SK-N-SH treated with all-trans-retinoic acid at 6 μM for 48 hours (cell line): ENCODE measurements around the gene RGS7.
"Not testable (repeated sequence)": the region's sequence is repeated elsewhere in the genome, so short reads cannot be mapped to it uniquely, and the experiment has no call there.

Source experiments
- ATAC-seq: fragments of 200-7000 bp; cut with Tn5 transposase; 3 replicates; pipeline ENCODE4 v1.9.1; 2020; ENCODE audit warnings: mild to moderate bottlenecking, moderate library complexity
- ARNTL ChIP-seq: fragments of 450-650 bp; formaldehyde crosslinking; IDR thresholded peaks from 2 replicates; pipeline ENCODE4 v1.5.0; 2020; ENCODE audit warnings: low read depth, mild to moderate bottlenecking, moderate library complexity, borderline replicate concordance
- BACH2 ChIP-seq: fragments of 250-450 bp; sonication (Bioruptor Pico); IDR thresholded peaks from 2 replicates; pipeline ENCODE4 v1.9.0; 2021; ENCODE audit warnings: mild to moderate bottlenecking, borderline replicate concordance
- CSDC2 ChIP-seq: fragments of 250-450 bp; sonication (Bioruptor Pico); IDR thresholded peaks from 2 replicates; pipeline ENCODE4 v1.5.0; 2020; ENCODE audit warnings: mild to moderate bottlenecking, moderate library complexity
- ISL1 ChIP-seq: fragments of 250-450 bp; sonication (Bioruptor Pico); IDR thresholded peaks from 2 replicates; pipeline ENCODE4 v2.1.2; 2022; ENCODE audit warnings: mild to moderate bottlenecking, moderate library complexity
- OSR1 ChIP-seq: fragments of 250-450 bp; sonication (Bioruptor Pico); IDR thresholded peaks from 2 replicates; pipeline ENCODE4 v1.8.0; 2022; ENCODE audit warnings: moderate library complexity, mild to moderate bottlenecking, inconsistent platforms
- PPARA ChIP-seq: fragments of 250-450 bp; sonication (Bioruptor Pico); IDR thresholded peaks from 2 replicates; pipeline ENCODE4 v1.5.0; 2020; ENCODE audit warnings: mild to moderate bottlenecking, borderline replicate concordance
- RARB ChIP-seq: fragments of 250-450 bp; sonication (Bioruptor Pico); IDR thresholded peaks from 2 replicates; pipeline ENCODE4 v1.8.0; 2021; ENCODE audit warnings: mild to moderate bottlenecking, moderate library complexity
- SNAI2 ChIP-seq: fragments of 250-450 bp; sonication (Bioruptor Pico); IDR thresholded peaks from 2 replicates; pipeline ENCODE4 v1.5.0; 2020; ENCODE audit warnings: mild to moderate bottlenecking, moderate library complexity
- TCF4 ChIP-seq: fragments of 250-450 bp; sonication (Bioruptor Pico); IDR thresholded peaks from 2 replicates; pipeline ENCODE4 v1.8.0; 2021; ENCODE audit warnings: mild to moderate bottlenecking, moderate library complexity, borderline replicate concordance
- ZC3H10 ChIP-seq: fragments of 250-450 bp; sonication (Bioruptor Pico); IDR thresholded peaks from 2 replicates; pipeline ENCODE4 v1.5.1; 2021; ENCODE audit warnings: mild to moderate bottlenecking, moderate library complexity
- ZFP30 ChIP-seq: fragments of 450-650 bp; formaldehyde crosslinking; IDR thresholded peaks from 2 replicates; pipeline ENCODE4 v1.5.0; 2022; ENCODE audit warnings: mild to moderate bottlenecking, moderate library complexity
- ZNF565 ChIP-seq: fragments of 450-650 bp; formaldehyde crosslinking; conservative IDR thresholded peaks from 2 replicates; pipeline ENCODE4 v1.5.0; 2020; ENCODE audit warnings: low read depth, mild to moderate bottlenecking, moderate library complexity
- ZNF70 ChIP-seq: fragments of 450-650 bp; formaldehyde crosslinking; IDR thresholded peaks from 2 replicates; pipeline ENCODE4 v1.5.0; 2020; ENCODE audit warnings: mild to moderate bottlenecking, moderate library complexity
- ZNF8 ChIP-seq: fragments of 450-650 bp; formaldehyde crosslinking; IDR thresholded peaks from 2 replicates; pipeline ENCODE4 v1.5.0; 2020; ENCODE audit warnings: mild to moderate bottlenecking, moderate library complexity
- TF ChIP-seq, protein P1 (sequence below): fragments of 250-450 bp; sonication (Bioruptor Pico); IDR thresholded peaks from 2 replicates; pipeline ENCODE4 v1.5.1; 2020; ENCODE audit warnings: low read depth, mild to moderate bottlenecking, moderate library complexity
- TF ChIP-seq, protein P2 (sequence below): fragments of 250-450 bp; sonication (Bioruptor Pico); IDR thresholded peaks from 2 replicates; pipeline ENCODE4 v1.5.1; 2021; ENCODE audit warnings: mild to moderate bottlenecking, moderate library complexity
- TF ChIP-seq, protein P3 (sequence below): fragments of 250-450 bp; sonication (Bioruptor Pico); IDR thresholded peaks from 2 replicates; pipeline ENCODE4 v1.8.0; 2020; ENCODE audit warnings: mild to moderate bottlenecking, moderate library complexity, borderline replicate concordance
- TF ChIP-seq, protein P4 (sequence below): fragments of 250-450 bp; sonication (Bioruptor Pico); IDR thresholded peaks from 2 replicates; pipeline ENCODE4 v1.8.0; 2021; ENCODE audit warnings: low read depth, mild to moderate bottlenecking, moderate library complexity, borderline replicate concordance

The RGS7 gene

DNA sequence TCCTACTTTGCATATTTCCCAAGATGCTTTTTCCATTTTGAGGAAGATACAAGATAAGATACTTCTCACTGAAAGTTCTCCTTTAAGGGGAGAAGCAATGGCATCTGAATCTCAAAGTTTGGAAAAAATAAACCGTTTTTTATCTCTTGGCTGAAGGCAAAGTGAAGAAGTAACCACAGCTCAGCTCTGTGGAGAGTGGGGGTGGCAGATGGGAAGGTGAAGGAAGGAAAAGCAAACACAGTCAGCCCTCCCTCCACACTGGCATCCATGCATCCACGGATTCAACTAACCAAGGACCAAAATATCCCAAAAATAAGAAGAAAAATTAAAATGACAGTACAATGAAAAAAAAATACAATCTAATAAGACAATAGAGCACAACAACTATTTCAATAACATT lies 211.1 kb downstream of the RGS7 start:
- no peak for ATAC-seq
- TF ChIP-seq ZNF8 (CRISPR knock-in tag) (no peak), ZNF565 (no peak), OSR1 (CRISPR knock-in tag) (no peak), BACH2 (no peak), RARB (CRISPR knock-in tag) (no peak), ARNTL (no peak), TCF4 (CRISPR knock-in tag) (no peak), ZC3H10 (no peak), ZNF70 (CRISPR knock-in tag) (no peak), SNAI2 (CRISPR knock-in tag) (no peak), ISL1 (no peak), ZFP30 (CRISPR knock-in tag) (no peak)
- TF ChIP-seq, protein P1, sequence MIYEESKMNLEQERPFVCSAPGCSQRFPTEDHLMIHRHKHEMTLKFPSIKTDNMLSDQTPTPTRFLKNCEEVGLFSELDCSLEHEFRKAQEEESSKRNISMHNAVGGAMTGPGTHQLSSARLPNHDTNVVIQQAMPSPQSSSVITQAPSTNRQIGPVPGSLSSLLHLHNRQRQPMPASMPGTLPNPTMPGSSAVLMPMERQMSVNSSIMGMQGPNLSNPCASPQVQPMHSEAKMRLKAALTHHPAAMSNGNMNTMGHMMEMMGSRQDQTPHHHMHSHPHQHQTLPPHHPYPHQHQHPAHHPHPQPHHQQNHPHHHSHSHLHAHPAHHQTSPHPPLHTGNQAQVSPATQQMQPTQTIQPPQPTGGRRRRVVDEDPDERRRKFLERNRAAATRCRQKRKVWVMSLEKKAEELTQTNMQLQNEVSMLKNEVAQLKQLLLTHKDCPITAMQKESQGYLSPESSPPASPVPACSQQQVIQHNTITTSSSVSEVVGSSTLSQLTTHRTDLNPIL, result no peak
- TF ChIP-seq, protein P2, sequence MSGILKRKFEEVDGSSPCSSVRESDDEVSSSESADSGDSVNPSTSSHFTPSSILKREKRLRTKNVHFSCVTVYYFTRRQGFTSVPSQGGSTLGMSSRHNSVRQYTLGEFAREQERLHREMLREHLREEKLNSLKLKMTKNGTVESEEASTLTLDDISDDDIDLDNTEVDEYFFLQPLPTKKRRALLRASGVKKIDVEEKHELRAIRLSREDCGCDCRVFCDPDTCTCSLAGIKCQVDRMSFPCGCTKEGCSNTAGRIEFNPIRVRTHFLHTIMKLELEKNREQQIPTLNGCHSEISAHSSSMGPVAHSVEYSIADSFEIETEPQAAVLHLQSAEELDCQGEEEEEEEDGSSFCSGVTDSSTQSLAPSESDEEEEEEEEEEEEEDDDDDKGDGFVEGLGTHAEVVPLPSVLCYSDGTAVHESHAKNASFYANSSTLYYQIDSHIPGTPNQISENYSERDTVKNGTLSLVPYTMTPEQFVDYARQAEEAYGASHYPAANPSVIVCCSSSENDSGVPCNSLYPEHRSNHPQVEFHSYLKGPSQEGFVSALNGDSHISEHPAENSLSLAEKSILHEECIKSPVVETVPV (CRISPR knock-in tag), result no peak
- TF ChIP-seq, protein P3, sequence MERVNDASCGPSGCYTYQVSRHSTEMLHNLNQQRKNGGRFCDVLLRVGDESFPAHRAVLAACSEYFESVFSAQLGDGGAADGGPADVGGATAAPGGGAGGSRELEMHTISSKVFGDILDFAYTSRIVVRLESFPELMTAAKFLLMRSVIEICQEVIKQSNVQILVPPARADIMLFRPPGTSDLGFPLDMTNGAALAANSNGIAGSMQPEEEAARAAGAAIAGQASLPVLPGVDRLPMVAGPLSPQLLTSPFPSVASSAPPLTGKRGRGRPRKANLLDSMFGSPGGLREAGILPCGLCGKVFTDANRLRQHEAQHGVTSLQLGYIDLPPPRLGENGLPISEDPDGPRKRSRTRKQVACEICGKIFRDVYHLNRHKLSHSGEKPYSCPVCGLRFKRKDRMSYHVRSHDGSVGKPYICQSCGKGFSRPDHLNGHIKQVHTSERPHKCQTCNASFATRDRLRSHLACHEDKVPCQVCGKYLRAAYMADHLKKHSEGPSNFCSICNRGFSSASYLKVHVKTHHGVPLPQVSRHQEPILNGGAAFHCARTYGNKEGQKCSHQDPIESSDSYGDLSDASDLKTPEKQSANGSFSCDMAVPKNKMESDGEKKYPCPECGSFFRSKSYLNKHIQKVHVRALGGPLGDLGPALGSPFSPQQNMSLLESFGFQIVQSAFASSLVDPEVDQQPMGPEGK (CRISPR knock-in tag), result no peak

DNA sequence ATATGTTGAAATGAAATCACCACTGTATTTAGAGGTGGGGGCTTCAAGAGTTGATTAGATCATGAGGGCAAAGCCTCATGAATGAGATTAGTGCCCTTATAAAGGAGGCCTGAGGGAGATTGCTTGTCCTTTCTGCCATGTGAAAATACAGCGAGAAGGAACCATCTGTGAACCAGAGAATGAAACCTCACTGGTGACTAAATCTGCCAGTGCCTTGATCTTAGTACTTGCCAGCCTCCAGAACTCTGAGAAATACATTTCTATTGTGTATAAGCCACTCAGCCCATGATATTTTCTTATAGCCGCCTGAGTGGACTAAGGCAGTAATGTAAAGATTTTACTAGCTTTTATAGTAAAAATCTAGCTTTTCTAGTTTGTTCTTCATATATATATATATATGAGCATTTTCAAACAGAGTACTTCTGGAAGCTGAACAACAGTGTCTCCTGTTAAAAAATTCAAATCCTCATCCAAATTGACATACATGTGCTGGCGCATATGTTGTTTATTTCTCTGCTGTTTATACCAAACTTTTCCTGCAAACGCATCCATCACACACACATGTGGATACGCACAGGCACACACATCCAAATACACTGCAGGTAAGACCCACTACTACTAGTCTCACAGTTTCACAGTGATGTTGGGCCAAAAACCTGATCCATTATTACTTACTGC lies 213.1 kb downstream of the RGS7 start:
- TF ChIP-seq, protein P3 (CRISPR knock-in tag), result no peak
- no peak for ATAC-seq

DNA sequence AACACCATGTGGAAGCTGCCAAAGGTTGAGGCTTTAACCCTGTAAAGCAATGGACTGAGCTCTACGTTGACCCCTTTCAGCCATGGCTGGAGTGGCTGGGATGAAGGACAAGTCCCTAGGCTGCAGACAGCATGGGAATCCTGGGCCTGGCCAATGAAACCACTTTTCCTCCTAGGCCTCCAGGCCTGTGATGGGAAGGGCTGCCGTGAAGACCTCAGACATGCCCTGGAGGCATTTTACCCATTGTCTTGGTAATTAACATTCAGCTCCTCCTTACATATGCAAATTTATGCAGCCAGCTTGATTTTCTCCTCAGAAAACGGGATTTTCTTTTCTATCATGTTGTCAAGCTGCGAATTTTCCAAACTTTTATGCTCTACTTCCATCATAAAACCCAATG lies 214.5 kb downstream of the RGS7 start:
- no peak for TF ChIP-seq PPARA (CRISPR knock-in tag)
- no peak for TF ChIP-seq ZNF70 (CRISPR knock-in tag)
- no peak for TF ChIP-seq ZC3H10
- TF ChIP-seq CSDC2 (CRISPR knock-in tag), result no peak

DNA sequence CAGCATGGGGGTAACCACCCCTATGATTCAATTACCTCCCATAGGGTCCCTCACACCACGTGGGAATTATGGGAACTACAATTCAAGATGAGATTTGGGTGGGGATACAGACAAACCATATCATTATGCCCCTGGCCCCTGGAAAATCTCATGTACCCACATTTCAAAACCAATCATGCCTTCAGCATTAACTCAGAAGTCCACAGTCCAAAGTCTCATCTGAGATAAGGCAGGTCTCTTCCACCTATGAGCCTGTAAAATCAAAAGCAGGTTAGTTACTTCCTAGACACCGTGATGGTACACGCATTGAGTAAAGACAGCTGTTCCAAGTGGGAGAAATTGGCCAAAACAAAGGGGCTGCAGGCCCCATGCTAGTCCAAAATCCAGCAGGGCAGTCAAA lies 215.4 kb downstream of the RGS7 start:
- not testable (repeated sequence) for ATAC-seq

More for the DNA sequence above, 214.5 kb downstream of the RGS7 start:
- no peak for ATAC-seq

DNA sequence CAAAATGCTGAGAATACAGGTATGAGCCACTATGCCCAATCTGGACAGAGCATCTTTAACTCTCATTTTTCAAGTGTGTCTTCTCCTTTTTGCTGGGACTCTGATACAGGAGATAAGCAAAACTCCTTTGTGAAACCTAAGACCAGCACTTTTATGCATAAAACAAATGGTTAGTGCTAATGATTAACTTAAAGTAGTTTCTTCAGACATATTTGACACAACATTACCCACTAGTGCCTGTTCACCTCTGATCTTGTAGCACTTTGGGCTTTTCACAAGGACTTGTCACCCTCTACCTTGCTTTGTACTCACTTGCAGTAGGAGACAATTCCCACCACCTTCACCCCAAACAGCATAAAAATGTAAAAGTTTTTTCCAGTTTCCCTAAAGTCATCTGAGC lies 216.3 kb downstream of the RGS7 start:
- TF ChIP-seq CSDC2 (CRISPR knock-in tag) (no peak), ZC3H10 (no peak), ZFP30 (CRISPR knock-in tag) (no peak), ISL1 (no peak)
- TF ChIP-seq, protein P3 (CRISPR knock-in tag), result no peak
- TF ChIP-seq, protein P1, result no peak
- TF ChIP-seq, protein P2 (CRISPR knock-in tag), result no peak
- TF ChIP-seq, protein P4, sequence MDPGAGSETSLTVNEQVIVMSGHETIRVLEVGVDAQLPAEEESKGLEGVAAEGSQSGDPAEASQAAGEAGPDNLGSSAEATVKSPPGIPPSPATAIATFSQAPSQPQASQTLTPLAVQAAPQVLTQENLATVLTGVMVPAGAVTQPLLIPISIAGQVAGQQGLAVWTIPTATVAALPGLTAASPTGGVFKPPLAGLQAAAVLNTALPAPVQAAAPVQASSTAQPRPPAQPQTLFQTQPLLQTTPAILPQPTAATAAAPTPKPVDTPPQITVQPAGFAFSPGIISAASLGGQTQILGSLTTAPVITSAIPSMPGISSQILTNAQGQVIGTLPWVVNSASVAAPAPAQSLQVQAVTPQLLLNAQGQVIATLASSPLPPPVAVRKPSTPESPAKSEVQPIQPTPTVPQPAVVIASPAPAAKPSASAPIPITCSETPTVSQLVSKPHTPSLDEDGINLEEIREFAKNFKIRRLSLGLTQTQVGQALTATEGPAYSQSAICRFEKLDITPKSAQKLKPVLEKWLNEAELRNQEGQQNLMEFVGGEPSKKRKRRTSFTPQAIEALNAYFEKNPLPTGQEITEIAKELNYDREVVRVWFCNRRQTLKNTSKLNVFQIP (CRISPR knock-in tag), result no peak

More for the DNA sequence above, 216.3 kb downstream of the RGS7 start:
- ATAC-seq, result no peak
